ENCODE measurements around the gene ENDOG.
A peak's percentile ranks its signal among the peaks of the same experiment; 100 is the strongest.
"Not testable (repeated sequence)": the region's sequence is repeated elsewhere in the genome, so short reads cannot be mapped to it uniquely, and the experiment has no call there.

ENDOG gene

GRCh38 chr9:128818099-128818838 lies at the start of gene ENDOG:
TSS of gene ENDOG (plus strand) at chr9:128818500. CDS start at chr9:128818685, 185 bp downstream.
- Mint-ChIP-seq H3K4me3 (peak within 1 kb of the TSS; percentile 86), H3K9me3 (no peaks in the 10 kb centered on the region), H3K4me1 (ENCODE audit: low read depth) (peaks cover 8% of the 10 kb centered on the region), H3K27ac (peak within 1 kb of the TSS; percentile 76), H3K36me3 (ENCODE audit: low read depth) (peaks cover 13% of the 10 kb centered on the region), H3K27me3 (ENCODE audit: low read depth) (no peaks in the 10 kb centered on the region)
- peak; percentile 99 for DNase-seq (ENCODE audit: low spot score)

GRCh38 chr9:128768606-128769005 lies 49.7 kb upstream of the ENDOG start:
- Mint-ChIP-seq H3K27ac (no peak overlapping the region), H3K4me3 (no peak overlapping the region), H3K9me3 (no peaks in the 10 kb centered on the region), H3K4me1 (ENCODE audit: low read depth) (peaks cover 14% of the 10 kb centered on the region), H3K36me3 (ENCODE audit: low read depth) (peaks cover 1% of the 10 kb centered on the region), H3K27me3 (ENCODE audit: low read depth) (no peaks in the 10 kb centered on the region)
- no peak for DNase-seq (ENCODE audit: low spot score)

GRCh38 chr9:128770286-128771030 lies 47.8 kb upstream of the ENDOG start:
- peaks cover 5% of the 10 kb centered on the region for H3K9me3 Mint-ChIP-seq

GRCh38 chr9:128771094-128771721 lies 47.1 kb upstream of the ENDOG start:
- peaks cover 5% of the 10 kb centered on the region for H3K9me3 Mint-ChIP-seq
- no peaks in the 10 kb centered on the region for H3K27me3 Mint-ChIP-seq (ENCODE audit: low read depth)
- H3K4me3 Mint-ChIP-seq = peak overlapping the region; percentile 99
- peaks cover 1% of the 10 kb centered on the region for H3K36me3 Mint-ChIP-seq (ENCODE audit: low read depth)
- H3K27ac Mint-ChIP-seq = peak overlapping the region; percentile 100
- no peak for DNase-seq (ENCODE audit: low spot score)
- H3K4me1 Mint-ChIP-seq (ENCODE audit: low read depth) = peaks cover 14% of the 10 kb centered on the region

More at GRCh38 chr9:128770286-128771030, 47.8 kb upstream of the ENDOG start:
- no peaks in the 10 kb centered on the region for H3K27me3 Mint-ChIP-seq (ENCODE audit: low read depth)
- peak overlapping the region; percentile 99 for H3K4me3 Mint-ChIP-seq
- H3K36me3 Mint-ChIP-seq (ENCODE audit: low read depth) = peaks cover 1% of the 10 kb centered on the region
- H3K27ac Mint-ChIP-seq = peak overlapping the region; percentile 100
- H3K4me1 Mint-ChIP-seq (ENCODE audit: low read depth) = peaks cover 14% of the 10 kb centered on the region
- DNase-seq (ENCODE audit: low spot score) = no peak

GRCh38 chr9:128771745-128772519 lies 46.4 kb upstream of the ENDOG start, which contains the start of gene ZER1:
TSS of gene ZER1 (minus strand) at chr9:128771927. CDS start at chr9:128755565, 16,362 bp downstream.
- H3K4me1 Mint-ChIP-seq (ENCODE audit: low read depth) = peaks cover 14% of the 10 kb centered on the region
- H3K27ac Mint-ChIP-seq = peak within 1 kb of the TSS; percentile 100
- H3K36me3 Mint-ChIP-seq (ENCODE audit: low read depth) = peaks cover 1% of the 10 kb centered on the region
- H3K27me3 Mint-ChIP-seq (ENCODE audit: low read depth) = no peaks in the 10 kb centered on the region
- H3K4me3 Mint-ChIP-seq = peak within 1 kb of the TSS; percentile 99
- peaks cover 5% of the 10 kb centered on the region for H3K9me3 Mint-ChIP-seq
- DNase-seq (ENCODE audit: low spot score) = peak; percentile 93

GRCh38 chr9:128773049-128773448 lies 45.3 kb upstream of the ENDOG start:
- Mint-ChIP-seq H3K27me3 (ENCODE audit: low read depth) (no peaks in the 10 kb centered on the region), H3K27ac (peak overlapping the region; percentile 43), H3K9me3 (peaks cover 5% of the 10 kb centered on the region), H3K4me3 (peak overlapping the region; percentile 24), H3K36me3 (ENCODE audit: low read depth) (no peaks in the 10 kb centered on the region), H3K4me1 (ENCODE audit: low read depth) (peaks cover 14% of the 10 kb centered on the region)
- DNase-seq (ENCODE audit: low spot score) = no peak

GRCh38 chr9:128774804-128775203 lies 43.5 kb upstream of the ENDOG start:
- H3K36me3 Mint-ChIP-seq (ENCODE audit: low read depth) = no peaks in the 10 kb centered on the region
- H3K27me3 Mint-ChIP-seq (ENCODE audit: low read depth) = no peaks in the 10 kb centered on the region
- H3K4me3 Mint-ChIP-seq = no peak overlapping the region
- H3K27ac Mint-ChIP-seq = peak overlapping the region; percentile 43
- DNase-seq (ENCODE audit: low spot score) = no peak
- H3K4me1 Mint-ChIP-seq (ENCODE audit: low read depth) = peaks cover 12% of the 10 kb centered on the region
- H3K9me3 Mint-ChIP-seq = peaks cover 5% of the 10 kb centered on the region

GRCh38 chr9:128780093-128780492 lies 38.2 kb upstream of the ENDOG start:
- H3K4me3 Mint-ChIP-seq; H3K9me3 Mint-ChIP-seq; H3K27me3 Mint-ChIP-seq (ENCODE audit: low read depth); H3K27ac Mint-ChIP-seq; DNase-seq (ENCODE audit: low spot score); H3K4me1 Mint-ChIP-seq (ENCODE audit: low read depth); H3K36me3 Mint-ChIP-seq (ENCODE audit: low read depth): not testable (repeated sequence)

- Mint-ChIP-seq H3K27me3 (ENCODE audit: low read depth) (no peaks in the 10 kb centered on the region), H3K4me3 (no peak overlapping the region), H3K36me3 (ENCODE audit: low read depth) (peaks cover 2% of the 10 kb centered on the region), H3K4me1 (ENCODE audit: low read depth) (peaks cover 3% of the 10 kb centered on the region), H3K9me3 (peaks cover 5% of the 10 kb centered on the region), H3K27ac (no peak overlapping the region)
- DNase-seq (ENCODE audit: low spot score) = no peak
These were observed 36.9 kb upstream of the ENDOG start for GRCh38 chr9:128781187-128782070.

- Mint-ChIP-seq H3K4me1 (ENCODE audit: low read depth) (peaks cover 6% of the 10 kb centered on the region), H3K27me3 (ENCODE audit: low read depth) (no peaks in the 10 kb centered on the region), H3K36me3 (ENCODE audit: low read depth) (peaks cover 2% of the 10 kb centered on the region), H3K9me3 (peaks cover 5% of the 10 kb centered on the region), H3K27ac (no peak overlapping the region), H3K4me3 (no peak overlapping the region)
- no peak for DNase-seq (ENCODE audit: low spot score)
These were observed 35.6 kb upstream of the ENDOG start for GRCh38 chr9:128782669-128783068.

GRCh38 chr9:128785427-128785826 lies 32.9 kb upstream of the ENDOG start:
- Mint-ChIP-seq H3K9me3 (peaks cover 5% of the 10 kb centered on the region), H3K27ac (peak overlapping the region; percentile 7), H3K27me3 (ENCODE audit: low read depth) (no peaks in the 10 kb centered on the region), H3K4me3 (no peak overlapping the region), H3K4me1 (ENCODE audit: low read depth) (peaks cover 17% of the 10 kb centered on the region), H3K36me3 (ENCODE audit: low read depth) (peaks cover 2% of the 10 kb centered on the region)
- DNase-seq (ENCODE audit: low spot score) = no peak

GRCh38 chr9:128786681-128787601 lies 31.4 kb upstream of the ENDOG start, which contains the start of gene TBC1D13:
TSS of gene TBC1D13 (plus strand) at chr9:128787253. CDS start at chr9:128787354, 101 bp downstream.
- Mint-ChIP-seq H3K4me3 (peak within 1 kb of the TSS; percentile 97), H3K9me3 (no peaks in the 10 kb centered on the region), H3K36me3 (ENCODE audit: low read depth) (peaks cover 3% of the 10 kb centered on the region), H3K4me1 (ENCODE audit: low read depth) (peaks cover 14% of the 10 kb centered on the region), H3K27me3 (ENCODE audit: low read depth) (no peaks in the 10 kb centered on the region), H3K27ac (peak within 1 kb of the TSS; percentile 93)
- peak; percentile 86 for DNase-seq (ENCODE audit: low spot score)

Measured in T-helper 2 cell treated with Interferon-gamma antibody and Interleukin-4, amounts not matched to agents 5 μg/mL and 100 μg/mL, for 36 hours (primary cell).